ENCODE measurements around the gene BTG2.

GRCh38 chr1:203274603-203275381, 30.5 kb upstream of the BTG2 start:
- no peak for TF ChIP-seq EZH2phosphoT487 (IDR thresholded peaks at IDR 0.05; ENCODE audit: low read length)
- TF ChIP-seq, protein P1, sequence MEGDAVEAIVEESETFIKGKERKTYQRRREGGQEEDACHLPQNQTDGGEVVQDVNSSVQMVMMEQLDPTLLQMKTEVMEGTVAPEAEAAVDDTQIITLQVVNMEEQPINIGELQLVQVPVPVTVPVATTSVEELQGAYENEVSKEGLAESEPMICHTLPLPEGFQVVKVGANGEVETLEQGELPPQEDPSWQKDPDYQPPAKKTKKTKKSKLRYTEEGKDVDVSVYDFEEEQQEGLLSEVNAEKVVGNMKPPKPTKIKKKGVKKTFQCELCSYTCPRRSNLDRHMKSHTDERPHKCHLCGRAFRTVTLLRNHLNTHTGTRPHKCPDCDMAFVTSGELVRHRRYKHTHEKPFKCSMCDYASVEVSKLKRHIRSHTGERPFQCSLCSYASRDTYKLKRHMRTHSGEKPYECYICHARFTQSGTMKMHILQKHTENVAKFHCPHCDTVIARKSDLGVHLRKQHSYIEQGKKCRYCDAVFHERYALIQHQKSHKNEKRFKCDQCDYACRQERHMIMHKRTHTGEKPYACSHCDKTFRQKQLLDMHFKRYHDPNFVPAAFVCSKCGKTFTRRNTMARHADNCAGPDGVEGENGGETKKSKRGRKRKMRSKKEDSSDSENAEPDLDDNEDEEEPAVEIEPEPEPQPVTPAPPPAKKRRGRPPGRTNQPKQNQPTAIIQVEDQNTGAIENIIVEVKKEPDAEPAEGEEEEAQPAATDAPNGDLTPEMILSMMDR (IDR thresholded peaks at IDR 0.05; ENCODE audit: low read length): no peak
